ENCODE results near the gene STBD1.
"Not testable (repeated sequence)": the region's sequence is repeated elsewhere in the genome, so short reads cannot be mapped to it uniquely, and the experiment has no call there.

The STBD1 gene

DNA sequence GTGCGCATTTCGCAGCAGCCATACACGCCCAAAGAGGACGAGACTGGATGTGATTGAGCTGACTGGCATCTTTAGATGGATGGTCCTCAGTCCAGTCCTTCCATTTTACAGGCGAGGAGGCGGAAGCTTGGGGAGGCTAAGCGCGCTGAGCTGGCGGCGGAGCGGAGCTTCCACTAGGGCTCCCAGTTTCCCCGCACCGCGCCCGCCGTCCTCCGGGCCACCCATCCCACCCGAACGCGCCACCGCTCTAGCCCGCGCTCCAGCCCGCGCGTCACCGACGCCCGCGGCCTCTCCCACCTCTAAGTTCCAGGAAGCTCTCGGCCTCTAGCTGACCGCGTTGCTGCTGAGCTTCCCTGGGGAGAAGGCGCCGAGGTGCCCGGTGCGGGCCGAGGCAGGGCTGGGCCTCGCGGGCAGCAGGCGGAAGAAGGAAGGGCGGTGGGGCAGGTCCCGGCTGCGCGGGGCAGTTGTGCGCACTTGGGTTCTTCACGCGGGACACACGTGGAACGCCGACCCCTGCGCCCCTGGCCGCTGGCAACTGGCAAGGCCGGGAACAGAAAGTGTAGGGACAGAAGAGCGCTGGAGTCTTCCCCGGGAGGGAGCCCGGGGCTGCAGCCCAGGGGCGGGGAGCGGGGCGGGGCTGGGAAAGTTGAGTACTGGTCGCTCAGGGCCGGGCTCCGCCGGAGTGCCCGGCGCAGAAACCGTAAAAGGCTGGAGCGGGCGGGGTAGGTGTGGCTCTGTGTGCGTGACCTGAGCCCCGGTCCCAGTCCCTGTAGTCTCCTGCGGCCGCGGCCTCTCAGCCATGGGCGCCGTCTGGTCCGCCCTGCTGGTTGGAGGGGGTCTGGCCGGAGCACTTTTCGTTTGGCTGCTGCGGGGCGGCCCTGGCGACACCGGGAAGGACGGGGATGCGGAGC, at the start of gene STBD1:
TSS of gene STBD1 (plus strand) at position 763 of the 911 bp plus-strand sequence. CDS start at position 800, 37 bp downstream.
- DNase-seq (ENCODE audit: low spot score), result peak; percentile 73

- no peak for DNase-seq (ENCODE audit: low spot score)
These were observed 49.6 kb upstream of the STBD1 start for GRCh38 chr4:76256968-76257367.

DNA sequence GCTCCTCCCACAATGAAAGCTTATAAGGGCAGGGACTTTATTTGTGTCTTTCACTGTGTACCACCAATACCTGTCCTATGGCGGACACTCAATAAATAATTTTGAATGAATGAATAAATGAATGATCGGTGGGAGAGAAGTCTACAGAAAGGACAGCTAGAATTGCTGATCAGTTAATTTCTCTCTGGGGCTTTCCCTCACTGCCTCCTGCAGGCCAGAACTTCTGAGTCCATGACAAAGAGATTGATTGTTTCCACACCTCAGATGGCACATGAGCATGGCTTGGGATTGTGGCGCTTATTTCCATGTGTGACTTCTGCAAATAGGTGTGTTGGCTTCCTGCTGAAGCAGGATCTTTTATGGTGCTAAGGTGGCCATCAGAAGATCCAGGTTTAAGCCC, 48.7 kb upstream of the STBD1 start:
- no peak for DNase-seq (ENCODE audit: low spot score)

- no peak for DNase-seq (ENCODE audit: low spot score)
These were observed 46.0 kb upstream of the STBD1 start for GRCh38 chr4:76260571-76260970.

DNA sequence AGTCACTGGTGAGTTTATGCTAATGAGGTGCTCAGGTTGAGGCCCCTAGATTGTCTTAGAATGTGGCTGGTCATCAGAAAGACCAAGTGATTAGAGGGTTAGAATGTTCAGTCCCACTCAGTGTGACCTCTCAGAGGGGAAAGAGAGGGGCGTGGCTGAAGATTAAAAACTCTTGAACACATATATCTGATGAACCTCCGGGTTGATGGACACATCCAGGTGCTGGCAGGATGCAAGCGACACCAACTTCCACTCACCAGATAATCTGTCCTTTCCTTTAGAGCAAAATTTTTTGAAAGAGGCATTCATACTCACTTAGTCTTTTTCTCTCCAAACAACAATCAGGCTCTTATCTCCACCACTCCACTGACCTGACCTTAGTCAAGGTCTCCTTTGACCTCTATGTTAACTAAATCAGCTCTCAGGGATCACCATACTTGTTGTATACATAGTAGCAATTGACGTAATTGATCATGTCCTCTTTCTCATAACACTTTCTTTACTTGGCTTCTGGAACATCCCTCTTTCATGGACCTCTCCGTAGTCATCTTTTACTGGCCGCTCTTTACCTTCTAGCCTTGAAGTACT, 40.8 kb upstream of the STBD1 start:
- DNase-seq (ENCODE audit: low spot score), result no peak

DNA sequence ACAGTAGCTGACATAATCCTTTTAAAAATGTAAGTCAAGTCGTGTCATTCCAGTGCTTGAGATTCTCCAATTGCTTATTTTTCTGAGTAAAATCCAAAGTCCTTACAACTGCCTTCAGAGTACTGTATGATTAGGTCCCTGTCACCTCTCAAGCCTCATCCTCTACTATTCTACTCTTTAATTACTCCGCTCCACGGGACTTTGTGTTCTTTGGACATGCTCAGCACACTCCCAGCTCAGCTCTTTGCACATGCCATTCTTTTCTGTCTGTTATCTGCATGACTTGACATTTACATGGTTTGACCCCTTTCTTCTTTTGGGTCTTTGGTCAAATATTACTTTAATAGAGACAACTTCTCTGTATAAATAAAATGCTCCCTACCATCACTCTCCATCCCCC, 39.9 kb upstream of the STBD1 start:
- no peak for DNase-seq (ENCODE audit: low spot score)

GRCh38 chr4:76267811-76268210, 38.7 kb upstream of the STBD1 start:
- DNase-seq (ENCODE audit: low spot score), result no peak

GRCh38 chr4:76270244-76271175, 36.0 kb upstream of the STBD1 start:
- no peak for DNase-seq (ENCODE audit: low spot score)

- no peak for DNase-seq (ENCODE audit: low spot score)
These were observed 35.3 kb upstream of the STBD1 start for GRCh38 chr4:76271248-76271647.

DNA sequence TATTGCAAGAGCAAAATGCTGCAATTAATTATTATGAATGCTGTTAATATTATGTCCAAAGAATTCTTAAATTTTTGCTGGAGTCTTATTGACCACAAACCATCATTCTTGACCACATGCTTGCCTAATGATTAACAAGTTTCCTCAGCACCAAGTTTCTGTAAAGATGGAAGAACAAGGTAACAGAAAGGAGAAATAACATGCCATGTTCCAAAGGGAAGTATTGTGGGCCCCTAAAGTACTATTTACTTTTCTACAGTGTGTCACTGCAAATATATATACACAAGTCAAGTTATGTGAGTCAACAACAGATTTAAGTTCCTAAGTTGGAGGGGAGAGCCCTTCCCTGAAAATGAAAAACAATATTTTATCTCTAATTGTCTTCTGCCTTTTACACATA, 34.5 kb upstream of the STBD1 start:
- no peak for DNase-seq (ENCODE audit: low spot score)

DNA sequence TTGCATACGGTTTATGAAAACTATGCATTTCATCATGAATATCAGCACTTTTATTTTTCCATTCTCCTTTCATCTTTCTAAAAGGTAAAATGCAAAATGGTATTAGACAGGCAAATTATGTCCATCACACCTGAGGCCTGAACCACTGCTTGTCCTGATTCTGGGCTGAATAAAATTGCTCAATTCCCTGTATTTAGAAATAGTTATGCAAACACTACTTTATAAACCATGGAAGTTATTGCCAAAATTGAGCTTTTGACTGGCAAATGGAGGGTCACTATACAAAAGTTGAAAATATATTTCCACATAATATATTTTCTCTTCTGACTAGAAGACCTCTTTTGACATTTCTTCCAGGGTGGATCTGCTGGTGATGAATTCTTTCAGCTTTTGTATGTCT, 34.0 kb upstream of the STBD1 start:
- no peak for DNase-seq (ENCODE audit: low spot score)

GRCh38 chr4:76272999-76273398, 33.5 kb upstream of the STBD1 start:
- DNase-seq (ENCODE audit: low spot score), result no peak

- DNase-seq (ENCODE audit: low spot score), result no peak
These were observed 30.9 kb upstream of the STBD1 start for GRCh38 chr4:76275486-76276124.

DNA sequence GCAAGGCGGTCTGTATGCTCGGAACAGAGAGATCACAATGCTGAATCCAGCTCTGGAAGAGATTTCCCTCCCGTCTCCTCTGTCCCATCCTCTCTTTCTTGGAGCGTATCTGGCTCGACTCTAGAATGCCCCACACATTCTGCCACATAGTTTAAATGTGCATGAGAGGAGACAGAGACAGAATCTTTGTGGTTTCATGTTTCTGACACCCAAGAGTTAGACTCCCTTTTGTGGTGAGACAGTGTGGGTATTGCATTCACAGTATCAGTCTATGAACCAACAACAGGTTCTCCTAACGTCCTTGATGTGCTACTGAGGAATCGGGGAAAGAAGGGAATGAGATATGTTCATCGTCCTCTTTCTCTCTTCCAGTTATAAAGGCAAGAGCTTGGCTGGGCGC, 29.7 kb upstream of the STBD1 start:
- DNase-seq (ENCODE audit: low spot score), result no peak

GRCh38 chr4:76277667-76278066, 28.9 kb upstream of the STBD1 start:
- no peak for DNase-seq (ENCODE audit: low spot score)

DNA sequence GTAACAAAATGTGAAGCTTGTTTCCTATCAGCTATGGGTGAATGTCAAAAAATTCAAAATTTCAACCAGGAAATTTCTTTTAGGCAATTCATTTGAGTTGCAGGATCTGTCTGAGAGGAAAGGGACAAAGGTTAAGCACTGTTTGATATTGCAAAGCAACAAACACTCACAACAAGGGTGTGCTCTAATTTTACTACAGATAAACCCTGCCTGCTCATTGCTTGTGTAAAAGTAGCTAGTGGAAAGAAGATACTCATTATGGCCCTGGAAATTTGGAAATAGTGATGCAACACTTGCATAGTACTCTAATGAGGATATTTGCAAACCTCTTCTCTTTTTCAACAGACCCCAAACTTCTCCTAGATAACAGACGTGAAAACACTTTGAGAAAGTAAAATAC, 27.9 kb upstream of the STBD1 start:
- no peak for DNase-seq (ENCODE audit: low spot score)

DNA sequence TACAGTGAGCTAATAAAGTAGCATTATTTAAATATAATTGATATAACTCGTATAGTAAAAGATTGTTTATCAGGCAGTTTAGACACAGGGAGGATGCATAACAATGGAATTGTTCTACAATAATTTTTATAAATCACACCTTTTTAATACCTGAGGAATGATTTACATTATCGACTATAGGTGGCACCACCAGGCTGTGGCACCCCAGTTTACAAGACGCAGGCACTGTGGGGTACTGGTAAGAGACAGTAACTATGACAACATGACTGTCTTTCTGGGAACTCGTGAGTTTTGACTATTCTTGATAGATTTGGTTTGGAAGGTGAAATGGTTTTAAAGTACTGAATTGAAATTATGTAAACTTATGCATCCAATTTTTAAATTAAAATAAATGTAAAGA, 27.1 kb upstream of the STBD1 start:
- no peak for DNase-seq (ENCODE audit: low spot score)

- no peak for DNase-seq (ENCODE audit: low spot score)
These were observed 25.8 kb upstream of the STBD1 start for GRCh38 chr4:76280488-76281441.

GRCh38 chr4:76281594-76281993, 24.9 kb upstream of the STBD1 start:
- not testable (repeated sequence) for DNase-seq (ENCODE audit: low spot score)

DNA sequence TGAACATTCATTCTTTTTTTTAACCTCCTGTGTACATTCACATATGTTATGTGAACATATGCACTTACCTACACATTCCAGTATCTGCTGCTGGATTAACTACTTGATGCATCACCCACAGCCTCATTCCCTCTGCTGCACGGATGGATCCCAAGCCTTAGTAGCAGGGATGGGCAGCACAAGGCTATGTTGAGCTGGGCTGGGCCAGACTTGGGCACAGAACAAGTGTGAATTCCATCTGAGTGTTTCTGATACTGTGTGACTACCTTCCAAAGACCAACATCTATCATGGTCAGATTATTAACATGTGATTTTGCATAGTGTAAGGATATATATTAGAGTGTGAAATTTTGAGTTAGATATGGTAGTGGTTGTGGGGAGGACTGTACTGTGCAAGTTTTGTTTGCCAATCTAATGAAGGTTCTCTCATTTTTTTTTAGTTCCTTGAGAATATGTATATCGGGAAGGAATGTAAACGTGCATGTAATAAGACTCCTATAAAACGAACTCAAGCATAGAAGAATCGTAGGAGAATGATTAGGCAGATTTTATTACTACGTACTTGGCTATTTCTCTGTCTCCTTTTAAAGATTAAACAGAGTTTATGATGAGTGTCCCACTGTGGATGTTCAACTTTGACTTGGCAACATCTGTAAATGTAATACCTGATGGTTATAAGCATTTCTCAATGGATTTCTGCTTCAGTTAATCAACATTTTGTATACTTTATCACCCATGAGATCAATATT, 23.4 kb upstream of the STBD1 start:
- DNase-seq (ENCODE audit: low spot score), result no peak
